GM19372 (cell line): ENCODE measurements around the gene PCA3.

ENCODE experiments used
- ATAC-seq: cut with Tn5 transposase; IDR thresholded peaks from one replicate; pipeline ENCODE4 v1.9.1; 2021; ENCODE audit warnings: mild to moderate bottlenecking, low read depth, moderate library complexity; ENCODE audit not compliant: unreplicated experiment

PCA3 gene

GRCh38 chr9:76817489-76817888, 53.3 kb downstream of the PCA3 start:
- ATAC-seq, result no peak

DNA sequence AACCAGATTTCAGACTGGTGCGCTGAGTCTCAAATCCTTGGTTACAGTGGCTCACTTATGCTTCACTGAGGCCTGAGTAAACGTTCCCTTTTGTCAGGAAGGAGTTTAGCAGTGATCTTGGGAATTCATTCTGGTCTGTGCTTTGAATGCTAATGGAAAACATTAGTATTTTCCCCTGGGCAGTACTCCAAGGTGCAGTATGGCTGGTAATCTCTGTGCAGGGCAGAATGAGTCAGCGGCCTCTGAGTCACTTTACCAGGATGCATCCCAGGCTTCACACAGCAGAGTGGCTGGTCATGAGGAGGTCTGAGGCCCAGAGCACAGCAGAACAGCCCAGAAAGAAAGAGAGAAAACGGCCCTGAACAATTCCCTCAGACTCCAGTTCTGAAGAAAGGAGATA, 54.0 kb downstream of the PCA3 start:
- ATAC-seq, result no peak

DNA sequence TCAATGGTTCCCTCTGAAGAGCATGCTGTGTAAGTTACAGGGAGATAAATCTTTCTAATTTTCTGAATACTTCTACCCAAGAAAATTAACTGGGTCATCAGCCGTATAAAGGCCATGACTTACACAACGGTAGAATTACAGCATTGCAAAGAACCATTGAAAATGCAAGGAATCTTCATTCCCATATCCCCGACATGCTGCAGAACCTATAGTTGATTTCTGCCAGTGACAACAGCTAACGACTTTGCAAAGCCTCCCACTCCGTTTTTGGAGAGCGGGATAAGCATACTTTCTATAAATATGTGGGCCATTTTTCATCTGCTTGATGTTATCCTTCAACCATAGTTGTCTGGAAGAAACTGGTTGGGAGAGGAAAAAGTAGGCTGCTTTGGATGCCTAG, 56.2 kb downstream of the PCA3 start:
- no peak for ATAC-seq

- ATAC-seq, result no peak
These were observed 63.2 kb downstream of the PCA3 start for GRCh38 chr9:76827296-76828080.

GRCh38 chr9:76828447-76828846, 64.2 kb downstream of the PCA3 start:
- no peak for ATAC-seq

- no peak for ATAC-seq
These were observed 71.5 kb downstream of the PCA3 start for GRCh38 chr9:76835571-76836283.
